ENCODE results near the gene ZBTB7C.

- TF ChIP-seq MEF2B (IDR thresholded peaks at IDR 0.05; ENCODE audit: partially characterized antibody, poor library complexity, severe bottlenecking) (no peak), CTCF (IDR thresholded peaks at IDR 0.05 in 2 of 3, conservative IDR thresholded peaks at IDR 0.05 in 1 of 3; ENCODE audit: control insufficient read depth in 2 of 3, extremely low read depth in 1 of 3, insufficient read depth in 1 of 3, low read depth in 3 of 3, low read length in 3 of 3) (no peak), RELA (IDR thresholded peaks at IDR 0.05; ENCODE audit: borderline replicate concordance, partially characterized antibody) (no peak), CHD1 (IDR thresholded peaks at IDR 0.05; ENCODE audit: low read depth, low read length) (no peak), EP300 (IDR thresholded peaks at IDR 0.05; ENCODE audit: borderline replicate concordance in 1 of 2, control insufficient read depth in 1 of 2, low read depth in 2 of 2, low read length in 2 of 2) (no peak), MAX (IDR thresholded peaks at IDR 0.05; ENCODE audit: low read depth, low read length) (no peak), USF2 (IDR thresholded peaks at IDR 0.05; ENCODE audit: borderline replicate concordance, low read depth, low read length) (no peak)
Observed at GRCh38 chr18:48160622-48161021, 248.6 kb downstream of the ZBTB7C start.

All from GM12878 (cell line).